Middle frontal gyrus (tissue), 1 donor: ENCODE results near the gene CCDC134.
"Not testable (repeated sequence)": the region's sequence is repeated elsewhere in the genome, so short reads cannot be mapped to it uniquely, and the experiment has no call there.

Source experiments
- DNase-seq: peaks from one replicate; pipeline ENCODE4 v3.0.0-alpha.2; 2015; ENCODE audit warnings: low spot score; ENCODE audit errors: extremely low spot score

Gene CCDC134

GRCh38 chr22:41822317-41823057 is 22.0 kb downstream of the CCDC134 start:
- no peak for DNase-seq

- no peak for DNase-seq
Observed at GRCh38 chr22:41823797-41824196, 23.3 kb downstream of the CCDC134 start.

- no peak for DNase-seq
Observed at GRCh38 chr22:41825376-41825775, 24.9 kb downstream of the CCDC134 start.

- no peak for DNase-seq
Observed at GRCh38 chr22:41826021-41826420, 25.5 kb downstream of the CCDC134 start.

GRCh38 chr22:41826430-41827383 is 26.2 kb downstream of the CCDC134 start:
- DNase-seq = no peak

GRCh38 chr22:41827671-41828070 is 27.2 kb downstream of the CCDC134 start:
- DNase-seq = no peak

- no peak for DNase-seq
Observed at GRCh38 chr22:41828516-41828915, 28.0 kb downstream of the CCDC134 start.

- no peak for DNase-seq
Observed at GRCh38 chr22:41830174-41830573, 29.7 kb downstream of the CCDC134 start.

- no peak for DNase-seq
Observed at GRCh38 chr22:41831383-41831782, 30.9 kb downstream of the CCDC134 start.

GRCh38 chr22:41831828-41832552 is 31.5 kb downstream of the CCDC134 start:
- DNase-seq = no peak

GRCh38 chr22:41832553-41833368 is 32.3 kb downstream of the CCDC134 start, which contains the start of gene SREBF2:
Gene SREBF2 (plus strand): TSS chr22:41833105. CDS start chr22:41833271, 166 bp downstream.
- DNase-seq = peak; percentile 98

GRCh38 chr22:41833369-41834004 is 33.0 kb downstream of the CCDC134 start:
- DNase-seq = no peak

- no peak for DNase-seq
Observed at GRCh38 chr22:41834005-41834944, 33.8 kb downstream of the CCDC134 start.

GRCh38 chr22:41835462-41835861 is 35.0 kb downstream of the CCDC134 start:
- not testable (repeated sequence) for DNase-seq

GRCh38 chr22:41836551-41836950 is 36.1 kb downstream of the CCDC134 start:
- DNase-seq = no peak

GRCh38 chr22:41838842-41839618 is 38.6 kb downstream of the CCDC134 start:
- no peak for DNase-seq

- no peak for DNase-seq
Observed at GRCh38 chr22:41840216-41840615, 39.7 kb downstream of the CCDC134 start.

- DNase-seq = no peak
Observed at GRCh38 chr22:41841085-41841712, 40.7 kb downstream of the CCDC134 start.
